Vagina (tissue), 2 donors: ENCODE measurements around the gene CNKSR2.

Source experiments
- POLR2A ChIP-seq, 2 donors: fragments of 450-650 bp; IDR thresholded peaks; one replicate each; pipeline ENCODE4 v1.6.1; 2017; ENCODE audit warnings: antibody characterized with exemption in 2 of 2, mild to moderate bottlenecking in 2 of 2, moderate library complexity in 2 of 2
- TF ChIP-seq, protein P1 (sequence below), 3 experiments: fragments of 450-650 bp in 2 of 3; fragments of 200-600 bp in 1 of 3; sonication (generic) in 1 of 3; IDR thresholded peaks; one replicate each; pipeline ENCODE4 v1.5.1; 2017 to 2019; ENCODE audit warnings: antibody characterized with exemption in 3 of 3, mild to moderate bottlenecking in 2 of 3, moderate library complexity in 2 of 3

DNA sequence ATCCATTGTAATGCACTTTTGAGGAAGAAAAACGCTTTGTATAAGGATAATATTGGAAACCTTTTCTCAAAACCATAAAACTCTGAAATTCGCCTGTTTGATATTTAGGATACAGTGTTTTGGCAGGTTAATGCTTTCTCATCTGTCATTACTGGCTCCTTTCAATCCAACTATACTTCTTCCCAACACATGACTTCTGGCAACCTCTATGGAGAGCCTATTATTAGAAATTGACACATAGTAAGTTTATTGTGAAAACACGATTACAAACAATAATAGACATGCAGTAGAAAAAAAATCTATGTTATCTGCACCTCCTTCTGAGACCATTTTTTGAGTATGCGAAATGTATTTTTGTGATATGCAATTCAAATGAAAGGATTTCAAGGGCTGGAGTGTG is 288.5 kb downstream of the CNKSR2 start:
- TF ChIP-seq, protein P1, sequence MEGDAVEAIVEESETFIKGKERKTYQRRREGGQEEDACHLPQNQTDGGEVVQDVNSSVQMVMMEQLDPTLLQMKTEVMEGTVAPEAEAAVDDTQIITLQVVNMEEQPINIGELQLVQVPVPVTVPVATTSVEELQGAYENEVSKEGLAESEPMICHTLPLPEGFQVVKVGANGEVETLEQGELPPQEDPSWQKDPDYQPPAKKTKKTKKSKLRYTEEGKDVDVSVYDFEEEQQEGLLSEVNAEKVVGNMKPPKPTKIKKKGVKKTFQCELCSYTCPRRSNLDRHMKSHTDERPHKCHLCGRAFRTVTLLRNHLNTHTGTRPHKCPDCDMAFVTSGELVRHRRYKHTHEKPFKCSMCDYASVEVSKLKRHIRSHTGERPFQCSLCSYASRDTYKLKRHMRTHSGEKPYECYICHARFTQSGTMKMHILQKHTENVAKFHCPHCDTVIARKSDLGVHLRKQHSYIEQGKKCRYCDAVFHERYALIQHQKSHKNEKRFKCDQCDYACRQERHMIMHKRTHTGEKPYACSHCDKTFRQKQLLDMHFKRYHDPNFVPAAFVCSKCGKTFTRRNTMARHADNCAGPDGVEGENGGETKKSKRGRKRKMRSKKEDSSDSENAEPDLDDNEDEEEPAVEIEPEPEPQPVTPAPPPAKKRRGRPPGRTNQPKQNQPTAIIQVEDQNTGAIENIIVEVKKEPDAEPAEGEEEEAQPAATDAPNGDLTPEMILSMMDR (IDR thresholded peaks at IDR 0.05) = no peak
- TF ChIP-seq POLR2A (IDR thresholded peaks at IDR 0.05) = no peak
